Urothelium cell line (cell line): Measurements from ENCODE around the gene NCAM1.

Experiments
- DNase-seq: peaks from one replicate; pipeline ENCODE4 v3.0.0; 2011; ENCODE audit warnings: low spot score, mixed read lengths
- FAIRE-seq: peaks from 2 replicates; lab custom pipeline; 2011; peaks lifted over from hg19 to GRCh38; lab: Jason Lieb, UNC

The NCAM1 gene

DNA sequence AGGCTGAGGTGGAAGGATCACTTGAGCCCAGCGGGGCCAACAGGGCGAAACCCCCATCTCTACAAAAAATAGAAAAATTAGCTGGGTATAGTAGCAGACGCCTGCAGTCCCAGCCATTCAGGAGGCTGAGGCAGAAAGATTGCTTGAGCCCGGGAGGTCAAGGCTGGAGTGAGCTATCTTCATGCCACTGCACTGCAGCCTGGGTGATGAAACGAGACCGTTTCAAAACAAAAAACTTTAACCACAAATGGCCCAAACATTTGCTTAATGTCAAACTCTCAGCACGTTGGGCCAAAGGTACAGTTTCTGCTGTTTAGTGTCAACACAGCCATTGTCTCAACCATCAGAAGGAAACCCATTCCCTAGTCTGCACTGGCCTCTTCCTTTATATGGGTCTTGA lies 284.0 kb downstream of the NCAM1 start:
- DNase-seq (no peak), FAIRE-seq (no peak)

DNA sequence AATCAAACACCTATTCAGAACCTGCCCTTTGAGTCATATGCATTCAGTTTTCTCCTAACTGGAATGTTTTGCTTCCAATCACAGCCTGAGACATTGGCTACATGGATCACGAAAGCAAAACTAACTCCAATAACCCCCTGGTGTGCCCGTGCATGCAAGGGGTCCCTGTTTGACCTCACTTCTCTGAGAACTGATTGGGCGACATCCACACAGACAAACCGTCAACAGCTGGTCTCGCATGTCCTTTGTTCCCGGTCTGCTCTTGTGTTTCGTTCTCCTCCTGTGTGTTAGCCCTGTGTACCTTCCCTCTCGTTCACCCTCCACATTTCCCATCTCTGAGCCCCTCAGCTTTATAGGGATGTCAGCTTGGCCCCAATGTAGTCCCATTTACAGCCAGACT lies 286.0 kb downstream of the NCAM1 start:
- FAIRE-seq (peak; percentile 86), DNase-seq (no peak)

DNA sequence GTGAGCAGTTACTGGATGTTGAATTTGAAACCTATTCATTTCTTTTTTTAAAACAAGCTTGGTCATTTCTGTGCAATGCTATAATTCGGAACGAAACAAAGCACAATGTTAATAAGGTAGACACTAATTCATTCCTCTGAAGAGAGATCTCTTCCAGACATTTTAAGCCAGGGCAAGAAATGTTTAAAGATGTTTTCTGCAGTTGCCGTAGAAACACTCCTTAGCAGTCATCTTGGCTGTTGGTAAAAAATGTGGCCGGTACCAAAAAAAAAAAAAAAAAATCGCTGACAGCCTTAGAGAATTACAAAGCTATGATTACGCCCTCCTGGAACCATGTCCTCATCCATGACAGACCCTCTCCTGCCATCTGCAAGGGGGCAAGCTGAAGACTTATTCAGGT lies 286.7 kb downstream of the NCAM1 start:
- no peak for FAIRE-seq
- DNase-seq: no peak

DNA sequence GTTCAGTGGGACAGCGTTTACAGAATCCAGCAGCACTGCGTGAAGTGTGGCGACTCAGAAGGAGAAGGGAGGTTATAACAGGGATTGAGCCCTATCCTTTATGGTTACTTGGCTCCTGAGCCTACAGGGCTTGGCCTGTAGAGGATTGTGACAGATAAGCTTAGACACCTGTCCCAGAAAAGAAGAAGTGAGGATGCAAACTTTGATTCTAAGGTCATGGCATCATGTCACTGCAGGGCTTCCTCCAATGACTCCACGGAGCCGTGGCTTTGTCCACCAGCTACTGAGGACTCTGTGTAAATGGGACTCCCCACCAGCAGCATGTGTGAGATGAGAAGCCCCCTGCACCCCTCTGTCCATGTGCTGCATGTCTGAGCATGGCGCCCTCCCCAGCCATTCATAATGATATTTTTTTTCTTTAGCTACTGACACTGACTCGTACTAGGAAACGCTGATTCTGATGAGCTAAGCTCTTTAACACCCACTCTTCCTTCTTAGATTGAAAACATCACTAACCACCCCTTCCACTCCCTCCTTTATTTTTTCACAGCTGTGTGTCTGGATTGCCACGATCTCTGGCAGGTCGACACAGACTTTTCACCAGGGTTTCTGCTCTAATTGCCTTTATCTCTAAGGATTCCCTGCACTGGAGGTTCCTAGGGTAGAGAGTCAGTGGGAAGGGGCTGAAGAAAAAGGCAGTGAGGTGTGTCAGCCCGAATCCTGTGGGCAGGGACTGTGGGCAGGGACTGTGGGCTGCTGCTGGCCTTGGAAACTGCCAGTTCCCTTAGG lies 287.7 kb downstream of the NCAM1 start:
- no peak for FAIRE-seq
- DNase-seq: no peak

DNA sequence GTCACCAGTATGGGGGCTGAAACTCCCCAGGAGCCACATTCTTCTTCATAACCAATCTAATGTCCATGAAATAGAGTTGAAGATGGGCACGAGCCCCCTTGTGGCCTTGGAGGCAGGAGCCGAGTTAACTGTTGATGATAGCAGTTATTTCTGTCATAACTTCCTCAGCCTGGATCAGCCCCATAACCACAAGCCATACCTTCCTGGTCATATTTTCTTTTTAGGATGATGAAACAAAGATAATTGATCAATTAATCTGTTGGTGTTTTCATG lies 288.2 kb downstream of the NCAM1 start:
- no peak for DNase-seq
- no peak for FAIRE-seq

DNA sequence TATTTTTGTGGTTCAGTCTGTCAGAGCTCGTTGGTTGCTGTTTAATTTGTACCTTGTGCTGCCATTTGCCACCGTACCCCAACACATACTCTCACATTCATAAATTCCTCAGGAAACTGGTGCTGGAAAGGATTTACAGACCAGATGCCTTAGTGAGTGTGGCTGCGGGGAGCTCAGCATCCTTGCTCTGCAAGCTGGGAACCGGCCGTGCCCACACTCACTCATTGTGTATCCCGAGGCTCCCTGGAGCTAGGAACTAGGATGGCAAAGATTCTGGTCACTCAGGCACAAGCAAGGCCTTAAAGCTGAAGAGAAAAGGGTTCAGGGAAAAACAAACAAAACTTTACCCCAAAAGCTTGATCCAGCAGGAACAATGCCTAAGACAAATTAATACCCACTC lies 288.6 kb downstream of the NCAM1 start:
- no peak for DNase-seq
- FAIRE-seq: no peak

DNA sequence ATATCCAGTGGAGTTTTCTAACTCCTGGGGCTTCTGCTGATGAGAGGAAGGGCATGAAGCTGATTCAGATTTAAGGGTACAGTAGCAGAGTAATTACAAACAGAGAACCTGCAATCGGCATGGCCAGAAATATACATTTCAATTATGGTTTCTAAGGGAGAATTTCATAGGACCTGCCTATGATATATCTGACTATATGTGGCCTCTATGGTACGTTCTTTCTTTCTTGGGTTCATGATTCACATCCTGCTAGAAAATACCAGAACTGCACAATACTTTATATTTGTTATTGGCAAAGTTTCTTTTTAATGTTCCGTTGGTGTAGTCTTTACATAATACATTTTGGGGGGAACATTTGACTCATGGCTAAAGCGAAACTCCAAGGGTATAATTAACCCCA lies 290.1 kb downstream of the NCAM1 start:
- no peak for FAIRE-seq
- DNase-seq: no peak

DNA sequence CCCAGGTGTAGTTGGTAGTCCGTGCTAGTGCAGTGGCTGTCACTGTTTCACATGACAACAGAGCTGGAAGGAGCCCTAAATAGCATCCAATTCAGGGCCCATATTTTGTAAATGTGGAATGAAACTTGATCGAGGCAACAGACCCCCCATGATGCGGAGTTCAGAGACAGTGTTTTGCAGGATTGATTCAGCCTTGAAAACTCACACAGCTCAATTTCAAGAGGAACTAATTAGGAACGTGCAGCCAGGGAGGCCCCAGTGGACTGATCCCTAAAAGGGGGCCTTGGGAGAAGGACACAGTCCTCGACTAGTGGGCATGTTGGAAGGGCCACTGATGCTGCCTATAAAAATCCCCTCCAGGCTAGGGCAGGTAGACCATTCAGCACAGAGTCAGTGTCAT lies 292.2 kb downstream of the NCAM1 start:
- DNase-seq (no peak), FAIRE-seq (no peak)

DNA sequence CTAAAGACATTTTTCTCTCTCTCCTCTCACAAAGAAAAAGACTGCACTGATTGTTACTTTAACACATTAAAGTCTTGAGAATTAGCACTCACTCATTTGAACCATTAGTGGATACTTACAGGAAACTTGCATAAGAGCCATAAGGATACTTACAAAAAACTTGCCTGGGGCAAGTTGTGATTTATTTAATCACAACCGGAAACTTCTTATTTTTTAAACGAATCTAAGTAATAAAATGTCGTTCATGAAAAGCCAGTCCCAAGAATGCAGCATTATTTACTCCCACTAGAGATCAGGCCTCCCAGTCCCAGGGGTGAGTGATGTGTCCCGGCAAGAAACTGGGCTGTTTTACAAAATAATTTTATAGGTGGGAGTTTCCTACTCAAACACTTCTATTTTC lies 293.9 kb downstream of the NCAM1 start:
- FAIRE-seq (no peak), DNase-seq (no peak)

DNA sequence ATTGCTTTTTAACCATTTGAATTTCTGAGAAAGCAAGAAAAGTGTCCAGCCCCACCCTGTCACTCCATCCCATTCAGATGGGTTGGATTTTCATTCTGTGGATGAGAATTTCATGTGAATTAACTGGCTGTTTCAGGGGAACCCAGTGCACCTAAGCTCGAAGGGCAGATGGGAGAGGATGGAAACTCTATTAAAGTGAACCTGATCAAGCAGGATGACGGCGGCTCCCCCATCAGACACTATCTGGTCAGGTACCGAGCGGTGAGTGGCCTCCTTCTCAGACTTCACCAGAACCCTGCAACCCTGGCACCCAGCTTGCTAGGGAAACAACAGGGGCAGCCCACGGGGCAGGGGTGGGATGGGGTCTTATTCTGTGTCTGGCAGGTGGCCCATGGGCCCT lies 294.5 kb downstream of the NCAM1 start:
- DNase-seq (no peak), FAIRE-seq (no peak)

DNA sequence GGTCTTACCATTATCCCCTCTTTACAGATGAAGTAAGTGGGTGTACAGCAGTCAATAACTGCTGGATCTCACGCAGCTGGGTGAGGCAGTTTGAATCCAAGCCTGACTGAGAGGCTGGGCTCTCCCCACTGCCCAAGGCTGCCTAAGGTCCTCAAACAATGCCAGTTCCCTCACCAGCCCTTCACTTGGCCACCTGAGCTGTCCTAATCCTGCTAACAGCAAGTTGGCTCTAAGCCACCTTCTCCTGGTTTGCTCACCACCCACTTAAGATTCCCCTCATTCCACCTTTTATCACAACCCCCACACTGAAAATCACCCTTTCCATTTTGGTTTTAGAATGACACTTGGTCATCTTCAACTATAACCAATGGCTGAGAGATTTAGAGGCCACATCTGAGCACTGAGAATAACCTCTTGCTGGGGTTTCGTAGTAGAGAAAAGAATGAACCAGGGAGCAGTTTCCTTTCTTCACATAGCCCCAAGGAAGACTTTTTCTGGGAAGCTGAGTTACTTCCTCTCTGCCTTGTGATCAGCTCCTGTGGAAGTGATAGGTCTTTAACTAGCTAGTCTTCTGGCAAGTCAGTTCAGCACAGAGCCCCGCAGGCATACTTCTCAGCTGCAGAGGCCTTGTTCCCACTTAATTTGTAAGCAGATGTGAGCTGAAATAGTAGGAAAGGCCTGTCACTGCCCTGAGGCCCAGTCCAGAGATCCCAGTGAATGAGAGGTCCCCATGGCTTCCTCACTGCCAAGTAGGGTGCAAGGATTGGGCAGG lies 295.4 kb downstream of the NCAM1 start:
- no peak for FAIRE-seq
- DNase-seq: no peak

DNA sequence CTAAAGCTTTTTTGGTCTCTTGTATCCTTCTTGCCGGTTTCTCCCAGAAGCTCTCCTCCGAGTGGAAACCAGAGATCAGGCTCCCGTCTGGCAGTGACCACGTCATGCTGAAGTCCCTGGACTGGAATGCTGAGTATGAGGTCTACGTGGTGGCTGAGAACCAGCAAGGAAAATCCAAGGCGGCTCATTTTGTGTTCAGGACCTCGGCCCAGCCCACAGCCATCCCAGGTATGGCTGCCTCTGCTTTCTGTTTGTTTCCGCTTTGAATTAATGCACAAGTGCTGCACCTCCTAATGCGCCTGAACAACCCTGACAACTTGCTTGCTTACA lies 298.8 kb downstream of the NCAM1 start:
- FAIRE-seq (no peak), DNase-seq (no peak)

DNA sequence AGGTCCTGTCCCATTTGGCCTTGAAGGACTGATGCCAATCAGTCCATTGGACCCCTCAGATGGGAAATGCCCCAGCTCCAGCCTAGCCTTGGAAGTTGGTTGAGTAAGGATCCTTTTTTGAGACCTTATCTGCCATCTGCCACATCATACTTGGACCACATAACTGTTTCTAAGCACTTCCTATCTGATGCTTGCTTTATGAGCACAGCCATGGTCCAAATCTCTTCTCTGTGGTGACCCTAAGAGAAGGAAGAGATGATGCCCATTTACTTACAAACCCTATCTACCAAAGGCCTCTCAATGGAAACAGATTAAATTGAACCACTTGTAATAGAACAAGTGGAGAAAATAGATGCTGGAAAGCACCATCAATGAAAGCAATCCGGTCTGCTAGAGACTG lies 299.3 kb downstream of the NCAM1 start:
- FAIRE-seq: no peak
- DNase-seq: no peak

DNA sequence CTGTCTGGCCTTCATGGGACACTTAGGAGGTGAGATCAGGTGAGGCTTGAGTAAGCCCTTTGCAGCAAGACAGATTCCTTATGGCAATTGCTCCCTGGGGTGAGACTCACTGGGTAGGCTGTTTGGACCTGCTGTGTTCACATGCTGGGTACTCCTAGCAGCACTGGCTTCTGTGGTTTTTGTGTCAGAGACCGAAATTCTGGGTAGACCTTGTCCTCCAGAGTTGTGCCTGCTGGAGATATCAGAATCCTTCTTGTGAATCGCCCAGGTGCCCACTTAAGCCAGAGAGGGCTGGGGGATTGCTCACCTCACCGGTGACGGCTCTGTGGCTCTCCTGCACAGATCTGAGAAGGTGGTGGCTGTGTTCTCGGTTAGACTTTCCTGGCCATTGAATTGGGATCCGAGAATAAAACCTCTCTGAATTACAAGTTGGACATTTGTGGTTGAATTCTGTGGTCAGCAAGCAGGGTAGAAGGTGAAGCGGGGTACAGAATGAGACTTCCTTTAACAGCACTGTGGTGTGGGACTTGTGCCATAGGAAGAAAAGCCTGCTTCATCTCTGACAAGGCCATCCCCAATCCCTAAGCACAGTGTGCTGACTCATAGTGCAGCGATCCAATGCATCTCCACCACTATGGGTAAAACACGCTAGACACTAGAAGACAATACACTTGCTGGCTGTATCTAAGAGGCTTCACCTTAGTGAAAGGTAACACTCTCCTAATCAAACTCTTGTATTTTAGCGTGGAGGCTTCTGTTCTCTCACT lies 300.7 kb downstream of the NCAM1 start:
- FAIRE-seq: peak; percentile 87
- DNase-seq: peak; percentile 55

DNA sequence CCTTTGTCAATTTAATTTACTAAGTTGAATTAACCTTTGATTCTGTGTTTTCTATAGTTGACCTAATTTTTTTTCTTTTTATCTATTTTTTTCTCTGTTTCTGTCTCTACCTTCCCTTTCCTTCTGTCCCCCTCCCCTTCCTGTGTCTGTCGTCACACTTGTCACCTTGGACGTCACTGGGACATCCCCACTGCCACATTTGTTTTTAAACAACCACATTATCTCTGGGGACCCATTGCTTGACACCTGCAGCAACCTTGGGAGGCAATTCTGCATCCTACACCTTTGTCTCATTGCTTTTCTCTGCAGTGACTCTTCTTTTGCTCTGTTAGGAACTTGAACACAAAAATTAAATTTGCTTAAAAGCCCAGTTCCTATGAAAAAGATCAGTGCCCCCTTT lies 301.4 kb downstream of the NCAM1 start:
- DNase-seq (no peak), FAIRE-seq (no peak)

DNA sequence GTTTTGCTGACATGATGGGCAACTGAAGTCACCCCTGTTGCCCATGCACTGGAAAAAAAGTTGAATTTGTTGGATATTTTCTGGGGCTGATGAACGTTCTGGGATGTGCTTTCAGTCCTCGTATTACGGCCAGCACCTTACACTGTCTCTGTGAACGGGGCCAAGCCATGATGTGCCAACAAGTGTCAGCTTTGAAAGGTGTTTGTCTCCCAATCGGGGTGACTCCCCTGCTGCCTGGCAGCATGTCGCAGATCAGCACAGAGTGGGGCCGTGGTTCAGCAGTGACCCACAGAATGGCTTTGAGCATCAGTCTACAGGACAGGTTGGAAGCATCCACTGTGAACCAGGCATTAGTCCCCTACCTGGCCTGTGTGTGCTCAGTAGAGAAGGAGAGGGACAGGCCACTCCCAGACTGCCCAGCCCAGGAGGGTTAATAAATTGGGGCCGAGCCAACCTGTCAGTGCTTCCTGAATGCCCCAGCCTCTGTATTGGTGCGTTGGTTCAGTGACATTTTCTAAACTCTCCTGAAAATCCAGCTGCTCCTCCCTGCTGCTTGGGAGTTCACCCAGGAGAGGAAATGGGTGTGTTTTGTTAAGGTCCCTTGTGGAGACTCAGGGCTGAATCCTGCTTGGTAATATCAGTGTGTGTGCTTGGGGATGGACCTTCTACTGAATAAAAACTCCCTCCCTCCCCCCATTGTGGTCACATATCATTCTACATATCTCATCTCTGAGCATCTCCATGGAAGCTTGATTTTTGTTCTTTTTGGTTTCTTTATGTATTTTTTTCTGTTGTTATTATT lies 302.4 kb downstream of the NCAM1 start:
- FAIRE-seq: peak; percentile 30
- DNase-seq: no peak

DNA sequence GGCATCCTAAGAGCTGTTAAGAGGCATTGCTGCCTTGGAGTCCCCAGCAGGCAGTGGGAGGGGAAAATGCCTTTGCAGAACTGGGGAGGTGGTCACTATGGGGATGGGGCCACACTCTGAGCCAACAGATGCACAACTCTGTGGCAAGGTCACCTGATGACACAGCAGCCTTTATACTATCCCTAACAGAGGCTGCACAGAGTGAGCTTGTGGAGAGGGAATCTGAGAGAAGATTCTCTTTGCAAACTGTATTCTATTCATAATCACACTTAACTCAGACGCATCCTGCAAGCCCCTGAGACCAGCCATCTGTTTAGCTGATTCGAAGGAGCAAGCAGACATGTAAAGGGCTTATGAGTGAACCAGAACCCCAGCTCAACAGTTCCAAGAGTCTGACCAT lies 304.1 kb downstream of the NCAM1 start:
- FAIRE-seq (no peak), DNase-seq (no peak)

DNA sequence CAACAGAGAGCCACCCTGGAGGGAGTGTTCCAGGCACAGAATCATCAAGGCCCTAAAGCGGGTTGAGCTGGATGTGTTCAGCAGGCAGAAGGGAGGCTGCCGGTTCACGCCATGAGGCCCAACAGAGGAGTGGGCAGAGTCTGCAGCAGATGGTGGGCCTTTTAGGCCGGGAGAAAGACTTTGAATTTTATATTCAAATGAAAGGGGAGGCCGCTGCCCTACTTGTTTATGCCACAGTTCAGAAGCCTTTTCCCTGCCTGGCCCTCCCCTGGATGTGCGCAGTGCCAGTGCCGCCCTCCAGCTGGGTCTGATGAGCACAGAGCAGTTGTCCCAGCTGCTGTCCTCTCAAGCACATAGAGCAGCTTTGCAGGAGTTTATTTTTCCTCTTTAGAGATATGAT lies 306.3 kb downstream of the NCAM1 start:
- FAIRE-seq (no peak), DNase-seq (no peak)

DNA sequence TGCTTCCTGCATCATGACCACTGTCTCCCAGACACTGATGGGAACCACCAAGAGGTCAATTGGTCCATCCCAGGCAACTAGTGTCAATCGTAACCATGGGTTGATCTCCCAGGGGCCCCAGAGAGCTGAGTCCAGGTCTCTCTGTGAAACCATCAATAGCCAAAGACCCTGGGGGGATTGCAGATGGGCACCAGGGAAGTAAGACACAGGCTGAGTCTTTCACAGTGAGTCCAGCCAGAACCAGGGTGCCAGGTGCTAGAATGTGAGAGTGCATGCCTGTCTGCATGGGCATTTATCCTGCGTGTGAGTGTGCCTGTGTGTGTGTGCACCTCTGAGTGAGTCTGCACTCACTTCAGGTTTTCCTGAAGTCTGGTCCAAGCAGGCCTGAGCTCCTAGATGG lies 307.9 kb downstream of the NCAM1 start:
- peak; percentile 30 for FAIRE-seq

DNA sequence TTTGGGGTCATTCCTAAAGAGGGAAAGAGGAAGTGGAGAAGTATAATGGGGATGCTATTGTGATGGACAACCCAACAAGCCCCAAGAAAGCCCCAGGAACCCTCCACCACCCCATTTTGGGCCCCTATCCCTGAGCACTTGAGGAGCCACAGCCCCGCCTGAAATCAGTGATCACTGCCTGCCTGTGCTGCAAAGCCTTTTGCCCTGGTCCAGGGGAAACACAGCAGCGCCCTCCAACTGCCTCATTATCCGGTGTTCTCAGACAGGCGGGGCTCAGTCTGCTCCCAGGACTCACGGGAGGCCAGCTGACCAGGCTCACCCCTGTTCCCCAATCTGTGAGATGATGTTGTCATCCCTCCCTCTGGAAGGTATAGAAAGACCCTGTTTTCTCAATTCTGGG lies 308.4 kb downstream of the NCAM1 start:
- no peak for FAIRE-seq

More for the DNA sequence above, 307.9 kb downstream of the NCAM1 start:
- no peak for DNase-seq

DNA sequence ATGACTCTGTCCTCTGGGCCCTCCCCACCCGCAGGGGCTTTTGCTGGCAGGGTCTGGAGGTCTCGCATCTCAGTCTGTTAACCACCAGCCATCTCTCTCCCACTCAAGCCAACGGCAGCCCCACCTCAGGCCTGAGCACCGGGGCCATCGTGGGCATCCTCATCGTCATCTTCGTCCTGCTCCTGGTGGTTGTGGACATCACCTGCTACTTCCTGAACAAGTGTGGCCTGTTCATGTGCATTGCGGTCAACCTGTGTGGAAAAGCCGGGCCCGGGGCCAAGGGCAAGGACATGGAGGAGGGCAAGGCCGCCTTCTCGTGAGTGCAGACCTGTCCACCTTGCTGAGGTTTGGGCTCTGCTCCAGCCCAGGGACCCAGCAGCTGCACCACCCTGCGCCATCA lies 308.9 kb downstream of the NCAM1 start:
- DNase-seq (no peak), FAIRE-seq (no peak)

More for the DNA sequence above, 308.4 kb downstream of the NCAM1 start:
- DNase-seq: no peak
